Endodermal cell (in vitro differentiated cells): ENCODE measurements around the gene SFXN1. TPM values are rescaled to one million over a fixed set of nuclear protein-coding genes. Genes with fewer than 3 reads are reported as not detected.
A peak's percentile ranks its signal among the peaks of the same experiment; 100 is the strongest.

ENCODE experiments used
- DNase-seq: peaks from one replicate; pipeline ENCODE4 v3.0.0-alpha.2; 2017
- H3K27ac ChIP-seq: 2 replicates; pipeline ENCODE4 v1.5.1; 2013; ENCODE audit warnings: mild to moderate bottlenecking, low read depth, low read length, moderate library complexity
- H3K27me3 ChIP-seq: 2 replicates; pipeline ENCODE4 v1.6.1; 2013; ENCODE audit warnings: mild to moderate bottlenecking, low read length, moderate library complexity; ENCODE audit not compliant: insufficient read depth, control insufficient read depth, poor library complexity, severe bottlenecking
- H3K36me3 ChIP-seq: 2 replicates; pipeline ENCODE4 v1.7.0; 2013; ENCODE audit warnings: mild to moderate bottlenecking, low read length, moderate library complexity; ENCODE audit not compliant: control insufficient read depth, insufficient read depth
- H3K4me1 ChIP-seq: one replicate; pipeline ENCODE4 v1.7.0; 2013; ENCODE audit warnings: low read length; ENCODE audit not compliant: control insufficient read depth, insufficient read depth
- H3K4me3 ChIP-seq: 2 replicates; pipeline ENCODE4 v1.5.1; 2013; ENCODE audit warnings: mild to moderate bottlenecking, low read length, moderate library complexity
- H3K9ac ChIP-seq: 2 replicates; pipeline ENCODE4 v1.6.1; 2013; ENCODE audit warnings: mild to moderate bottlenecking, low read length, moderate library complexity; ENCODE audit not compliant: poor library complexity, severe bottlenecking; ENCODE audit errors: extremely low read depth
- H3K9me3 ChIP-seq: 2 replicates; pipeline ENCODE4 v1.6.1; 2013; ENCODE audit warnings: mild to moderate bottlenecking, low read length, moderate library complexity; ENCODE audit not compliant: control insufficient read depth
- H3K27ac Mint-ChIP-seq: 2 replicates; pipeline ENCODE4 v1.8.0; 2020; ENCODE audit warnings: mixed read lengths
- H3K27me3 Mint-ChIP-seq: 2 replicates; pipeline ENCODE4 v1.8.0; 2021; ENCODE audit warnings: mild to moderate bottlenecking, mixed read lengths; ENCODE audit not compliant: insufficient read depth
- H3K36me3 Mint-ChIP-seq: 2 replicates; pipeline ENCODE4 v1.8.0; 2020; ENCODE audit warnings: low read depth, mixed read lengths
- H3K4me1 Mint-ChIP-seq: 2 replicates; pipeline ENCODE4 v1.8.0; 2020; ENCODE audit warnings: mixed read lengths
- H3K4me3 Mint-ChIP-seq: 2 replicates; pipeline ENCODE4 v1.8.0; 2020; ENCODE audit warnings: mild to moderate bottlenecking, moderate library complexity, mixed read lengths
- H3K9me3 Mint-ChIP-seq: 2 replicates; pipeline ENCODE4 v1.8.0; 2020; ENCODE audit warnings: mild to moderate bottlenecking, mixed read lengths
- CTCF ChIP-seq: fragments of 200-600 bp; sonication (generic); conservative IDR thresholded peaks from 2 replicates; pipeline ENCODE4 v1.5.0; 2021; ENCODE audit warnings: antibody characterized with exemption, mild to moderate bottlenecking
- WGBS, 2 experiments: methylation state at CpG; one replicate each; pipeline versions ENCODE4 v1.1.5 to v1.1.7; 2013; ENCODE audit warnings: missing lambda C conversion rate in 2 of 2, mixed read lengths in 1 of 2; ENCODE audit not compliant: insufficient coverage in 1 of 2, insufficient read length in 1 of 2; 5-methylcytosine and 5-hydroxymethylcytosine counted together
- total RNA-seq, 2 donors: library from RNA; stranded (reverse); fragmentation: NEBNext Ultra II Directional in 1 of 2; extraction: Animal tissue kit (Norgen Biotek cat#: 25700) in 1 of 2; gene quantifications; 2 replicates in 1 of 2; 3 replicates in 1 of 2; pipeline ENCODE4 v1.2.1, GENCODE V29; 2021

SFXN1 gene
- total RNA-seq, 2 donors from 2014 or later: 122 to 154 TPM

- Mint-ChIP-seq H3K4me1 (peaks cover 41% of the 10 kb centered on the region), H3K27me3 (no peaks in the 10 kb centered on the region), H3K36me3 (peaks cover 73% of the 10 kb centered on the region), H3K4me3 (no peak overlapping the region), H3K9me3 (no peaks in the 10 kb centered on the region), H3K27ac (no peak overlapping the region)
- Histone ChIP-seq H3K4me1 (peaks cover 6% of the 10 kb centered on the region), H3K36me3 (peaks cover 84% of the 10 kb centered on the region), H3K9ac (no peak overlapping the region), H3K4me3 (no peak overlapping the region), H3K27ac (no peak overlapping the region), H3K9me3 (peaks cover 22% of the 10 kb centered on the region), H3K27me3 (no peaks in the 10 kb centered on the region)
- no peak for DNase-seq
- TF ChIP-seq CTCF: no peak
- 92 to 100% methylated on average over 3 to 4 of the region's 4 CpGs for WGBS, 2 experiments
These were observed 6.5 kb downstream of the SFXN1 start for GRCh38 chr5:175484829-175485228.

GRCh38 chr5:175485631-175486030, 7.3 kb downstream of the SFXN1 start:
- 94 to 100% methylated on average over 4 to 6 of the region's 6 CpGs for whole genome bisulfite sequencing, 2 experiments
- Histone ChIP-seq H3K9me3 (peaks cover 22% of the 10 kb centered on the region), H3K27me3 (no peaks in the 10 kb centered on the region), H3K27ac (no peak overlapping the region), H3K36me3 (peaks cover 87% of the 10 kb centered on the region), H3K9ac (no peak overlapping the region), H3K4me3 (no peak overlapping the region), H3K4me1 (peaks cover 6% of the 10 kb centered on the region)
- TF ChIP-seq CTCF: no peak
- Mint-ChIP-seq H3K4me3 (no peak overlapping the region), H3K9me3 (no peaks in the 10 kb centered on the region), H3K4me1 (peaks cover 40% of the 10 kb centered on the region), H3K36me3 (peaks cover 74% of the 10 kb centered on the region), H3K27ac (no peak overlapping the region), H3K27me3 (no peaks in the 10 kb centered on the region)
- no peak for DNase-seq

GRCh38 chr5:175487514-175488222, 9.3 kb downstream of the SFXN1 start:
- DNase-seq: no peak
- Mint-ChIP-seq H3K36me3 (peaks cover 68% of the 10 kb centered on the region), H3K27ac (peak overlapping the region; percentile 22), H3K4me1 (peaks cover 31% of the 10 kb centered on the region), H3K4me3 (no peak overlapping the region), H3K9me3 (no peaks in the 10 kb centered on the region), H3K27me3 (no peaks in the 10 kb centered on the region)
- Histone ChIP-seq H3K9me3 (peaks cover 13% of the 10 kb centered on the region), H3K4me1 (no peaks in the 10 kb centered on the region), H3K27me3 (no peaks in the 10 kb centered on the region), H3K36me3 (peaks cover 85% of the 10 kb centered on the region), H3K9ac (no peak overlapping the region), H3K27ac (no peak overlapping the region), H3K4me3 (no peak overlapping the region)
- no peak for TF ChIP-seq CTCF
- WGBS, 2 experiments: 96 to 98% methylated on average over 7 to 11 of the region's 11 CpGs
